Activated CD4-positive, alpha-beta T cell treated with anti-CD3 and anti-CD28 coated beads, Interleukin-10, Interleukin-2, amounts not matched to agents 100 ng/mL and 50 ng/mL, durations not matched to agents 16 hours and 8 hours (primary cell): ENCODE measurements around the gene NUBP2.
"Not testable (repeated sequence)": the region's sequence is repeated elsewhere in the genome, so short reads cannot be mapped to it uniquely, and the experiment has no call there.

Experiments
- DNase-seq: peaks from one replicate; pipeline ENCODE4 v3.0.0-alpha.2; 2020

NUBP2 gene

GRCh38 chr16:1787056-1787321 is 4.2 kb downstream of the NUBP2 start:
- DNase-seq = no peak

DNA sequence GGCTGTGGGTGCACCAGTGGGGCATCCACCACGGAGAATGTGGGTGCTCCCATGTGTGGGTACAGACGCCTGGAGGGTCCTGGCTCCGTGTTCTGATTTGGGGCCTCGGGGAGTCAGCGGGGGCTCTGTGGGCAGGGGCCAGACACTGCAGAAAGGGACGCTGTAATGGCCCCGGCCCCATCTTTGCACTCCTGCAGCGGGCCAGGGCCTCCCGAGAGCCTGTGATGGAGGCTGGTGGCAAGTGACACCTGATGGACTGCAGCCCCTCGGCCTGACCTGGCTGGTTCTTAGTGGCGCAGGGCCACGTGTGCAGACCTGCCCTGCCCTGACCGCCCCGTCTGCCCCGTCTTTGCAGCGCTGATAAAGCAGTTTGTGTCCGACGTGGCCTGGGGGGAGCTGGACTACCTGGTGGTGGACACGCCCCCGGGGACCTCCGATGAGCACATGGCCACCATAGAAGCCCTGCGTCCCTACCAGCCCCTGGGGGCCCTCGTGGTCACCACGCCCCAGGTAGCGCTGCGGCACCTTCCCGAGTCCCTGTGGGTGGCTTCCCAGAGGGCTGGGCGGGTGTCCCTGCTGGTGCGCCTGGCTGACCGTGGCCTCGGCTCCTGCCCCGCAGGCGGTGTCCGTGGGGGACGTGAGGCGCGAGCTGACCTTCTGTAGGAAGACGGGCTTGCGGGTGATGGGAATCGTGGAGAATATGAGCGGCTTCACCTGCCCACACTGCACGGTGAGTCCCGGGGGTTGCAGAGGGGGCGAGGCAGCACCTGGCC is 4.7 kb downstream of the NUBP2 start:
- no peak for DNase-seq

DNA sequence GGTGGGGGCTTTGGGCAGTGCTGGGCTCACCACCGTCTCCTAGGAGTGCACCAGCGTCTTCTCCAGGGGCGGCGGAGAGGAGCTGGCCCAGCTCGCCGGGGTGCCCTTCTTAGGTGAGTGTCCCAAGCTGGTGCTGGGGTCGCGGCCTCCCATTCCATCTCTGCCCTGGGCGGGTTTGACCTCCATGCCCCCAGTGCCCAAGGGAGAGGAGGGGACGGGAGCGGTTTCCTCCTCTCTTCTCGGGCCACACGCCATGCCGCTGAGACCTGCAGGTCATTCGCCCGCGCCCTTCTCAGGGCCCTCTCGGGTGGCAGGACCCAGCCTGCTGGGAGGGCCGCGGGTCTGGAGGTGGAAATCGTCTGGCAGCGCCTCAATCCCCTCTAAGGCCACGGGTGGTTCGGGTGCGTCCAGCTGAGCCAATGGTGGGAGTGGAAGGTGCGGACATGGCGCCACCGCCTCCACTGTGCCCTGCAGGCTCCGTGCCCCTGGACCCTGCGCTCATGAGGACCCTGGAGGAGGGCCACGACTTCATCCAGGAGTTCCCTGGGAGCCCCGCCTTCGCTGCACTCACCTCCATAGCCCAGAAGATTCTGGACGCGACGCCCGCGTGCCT is 5.4 kb downstream of the NUBP2 start:
- no peak for DNase-seq

DNA sequence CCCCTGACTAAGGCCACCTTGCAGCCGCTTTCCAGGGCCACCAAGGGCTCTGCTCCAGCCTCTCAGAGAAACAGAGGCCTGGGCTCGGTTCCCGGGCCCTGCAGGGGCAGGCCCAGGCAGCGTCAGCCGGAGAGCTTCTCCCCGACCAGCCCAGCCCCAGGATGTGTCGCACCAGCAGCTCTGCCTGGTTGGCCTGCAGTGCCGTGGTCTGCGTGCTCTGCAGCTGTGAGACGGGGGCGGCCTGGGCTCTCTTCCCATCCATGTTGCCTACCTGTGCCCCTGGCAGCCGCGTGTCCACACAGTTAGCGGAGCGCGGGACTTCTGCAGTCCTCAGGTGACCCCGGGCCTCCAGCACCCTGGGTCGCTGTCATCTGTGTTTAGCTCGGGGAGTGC is 5.9 kb downstream of the NUBP2 start:
- no peak for DNase-seq

- DNase-seq = no peak
Measured at GRCh38 chr16:1789643-1790045, 6.9 kb downstream of the NUBP2 start.

GRCh38 chr16:1790261-1790610 is 7.5 kb downstream of the NUBP2 start:
- no peak for DNase-seq

GRCh38 chr16:1790611-1791255 is 8.0 kb downstream of the NUBP2 start:
- DNase-seq = no peak

DNA sequence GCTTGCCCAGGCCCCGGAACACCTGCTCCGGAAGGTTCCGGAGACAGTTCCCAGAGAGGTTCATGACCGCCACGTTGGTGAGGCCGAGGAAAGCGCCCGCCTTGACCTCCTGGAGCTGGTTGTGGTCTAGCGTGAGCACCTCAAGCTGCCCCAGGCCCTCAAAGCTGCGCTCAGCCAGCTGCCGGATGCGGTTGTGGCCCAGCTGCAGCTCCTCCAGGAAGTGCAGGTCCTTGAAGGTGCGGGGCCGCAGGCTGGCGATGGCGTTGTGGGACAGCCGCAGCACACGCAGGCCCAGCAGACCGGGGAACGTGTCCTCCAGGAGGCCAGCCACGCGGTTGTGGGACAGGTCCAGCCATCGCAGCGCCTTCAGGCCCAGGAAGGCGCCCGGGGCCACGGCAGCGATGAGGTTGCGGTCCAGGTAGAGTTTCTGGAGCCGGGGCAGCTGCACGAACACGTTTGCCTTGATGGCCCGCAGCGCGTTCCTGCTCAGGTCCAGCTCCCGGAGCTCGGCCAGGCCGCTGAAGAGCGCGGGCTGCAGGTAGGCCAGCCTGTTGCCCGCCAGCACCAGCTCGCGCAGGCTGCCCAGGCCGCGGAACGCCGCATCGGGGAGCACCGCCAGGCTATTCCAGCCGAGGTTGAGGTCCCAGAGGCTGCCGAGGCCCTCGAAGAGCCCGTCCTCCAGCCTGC is 8.6 kb downstream of the NUBP2 start:
- DNase-seq = no peak

DNA sequence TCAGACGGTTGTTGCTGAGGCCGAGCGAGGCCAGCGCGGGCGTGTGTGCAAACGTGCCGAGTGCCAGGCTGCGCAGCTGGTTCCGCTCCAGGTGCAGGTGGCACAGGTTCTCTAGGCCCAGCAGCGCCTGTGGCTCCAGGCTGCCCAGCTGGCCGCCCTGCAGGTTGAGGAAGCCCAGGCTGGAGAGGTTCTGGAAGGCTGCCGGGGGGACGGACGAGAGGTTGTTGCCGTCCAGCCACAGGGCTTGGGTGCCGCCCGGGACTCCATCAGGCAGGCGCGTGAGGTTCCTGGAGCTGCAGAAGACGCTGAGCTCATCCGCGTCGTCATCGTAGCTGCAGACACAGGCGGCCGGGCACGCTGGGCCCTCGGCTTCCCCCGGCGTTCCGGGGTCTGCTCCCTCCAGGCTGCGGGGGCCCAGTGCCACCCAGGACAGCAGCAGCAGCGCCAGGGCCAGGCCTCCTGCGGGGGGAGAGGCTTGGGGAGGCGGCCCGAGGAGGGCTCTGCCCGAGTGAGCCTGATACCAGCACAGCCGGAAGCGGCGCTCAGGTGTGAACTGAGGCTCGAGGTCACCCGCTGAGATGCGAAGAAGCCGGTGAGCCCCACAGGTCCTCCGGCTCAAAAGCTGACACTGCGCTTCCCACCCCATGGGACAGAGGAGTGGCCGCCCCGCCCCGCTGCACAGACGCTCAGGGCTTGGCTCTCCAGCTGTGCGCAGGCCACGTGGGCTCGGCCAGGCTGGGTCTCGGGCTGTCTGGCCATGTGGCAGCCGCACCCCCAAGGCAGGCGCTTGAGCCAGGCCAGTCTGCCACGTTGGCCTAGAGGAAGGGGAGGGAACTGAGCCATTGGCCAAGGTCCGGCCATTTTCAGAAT is 9.4 kb downstream of the NUBP2 start:
- no peak for DNase-seq

DNA sequence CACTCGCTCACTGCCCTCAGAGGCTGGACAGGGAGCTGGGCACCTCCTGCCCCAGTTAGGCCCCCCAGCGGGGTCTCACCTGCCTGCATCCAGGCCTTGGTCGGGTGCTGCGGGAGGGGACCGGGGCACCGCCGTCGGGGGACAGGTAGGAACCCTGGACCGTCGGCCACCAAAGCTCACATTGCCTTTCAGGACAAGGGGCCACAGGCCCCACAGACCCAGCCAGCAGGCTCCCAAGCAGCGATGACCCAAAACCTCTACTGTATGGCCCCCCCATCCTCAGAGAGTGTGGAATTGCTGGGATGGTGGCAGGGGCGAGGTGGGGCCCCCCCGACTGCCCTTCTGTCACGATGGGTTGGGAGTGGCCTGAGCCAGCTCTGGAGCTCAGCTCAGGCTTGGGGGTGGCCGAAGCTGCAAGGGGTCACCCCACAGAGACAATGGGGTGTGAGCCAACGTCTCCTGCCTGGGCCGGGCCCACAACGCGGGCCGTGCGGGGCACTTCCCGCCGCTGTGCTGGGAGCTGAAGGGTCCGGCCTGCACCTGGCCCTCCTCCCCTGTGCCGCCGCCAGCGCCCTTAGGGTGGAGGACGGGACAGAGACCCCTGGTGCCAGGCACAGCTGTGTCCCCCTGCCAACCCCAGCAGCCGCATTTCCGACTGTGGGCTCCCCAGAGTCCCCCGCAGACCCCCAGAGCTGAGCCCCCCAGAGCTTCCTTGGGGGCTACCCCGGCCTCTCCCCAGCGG is 10.2 kb downstream of the NUBP2 start:
- no peak for DNase-seq

- no peak for DNase-seq
Measured at GRCh38 chr16:1793578-1794220, 10.9 kb downstream of the NUBP2 start, which contains the start of gene IGFALS. IGFALS (minus strand) TSS chr16:1793705; CDS start chr16:1793652, 53 bp downstream.

GRCh38 chr16:1794221-1794871 is 11.6 kb downstream of the NUBP2 start:
- no peak for DNase-seq

GRCh38 chr16:1794908-1795666 is 12.3 kb downstream of the NUBP2 start:
- DNase-seq = no peak

GRCh38 chr16:1799263-1799662 is 16.5 kb downstream of the NUBP2 start:
- DNase-seq = not testable (repeated sequence)

DNA sequence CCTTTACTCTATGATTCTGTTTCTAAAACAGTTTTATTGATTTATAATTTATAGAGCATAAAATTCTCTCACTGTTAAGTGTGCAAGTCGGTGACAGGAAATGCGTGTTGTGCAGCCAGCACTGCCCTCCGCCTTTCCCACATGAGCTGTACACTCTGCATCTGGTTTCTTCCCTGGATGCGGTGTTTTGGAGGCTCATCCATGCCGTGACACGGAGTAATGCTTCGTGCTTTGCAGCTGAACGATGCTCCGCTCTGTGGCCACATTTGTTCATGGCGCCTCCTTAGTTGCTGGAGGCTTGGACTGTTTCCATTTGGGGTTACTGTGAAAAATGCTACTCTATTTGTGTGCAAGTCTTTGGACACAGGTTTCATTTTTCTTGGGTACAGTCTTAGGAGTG is 17.9 kb downstream of the NUBP2 start:
- no peak for DNase-seq

DNA sequence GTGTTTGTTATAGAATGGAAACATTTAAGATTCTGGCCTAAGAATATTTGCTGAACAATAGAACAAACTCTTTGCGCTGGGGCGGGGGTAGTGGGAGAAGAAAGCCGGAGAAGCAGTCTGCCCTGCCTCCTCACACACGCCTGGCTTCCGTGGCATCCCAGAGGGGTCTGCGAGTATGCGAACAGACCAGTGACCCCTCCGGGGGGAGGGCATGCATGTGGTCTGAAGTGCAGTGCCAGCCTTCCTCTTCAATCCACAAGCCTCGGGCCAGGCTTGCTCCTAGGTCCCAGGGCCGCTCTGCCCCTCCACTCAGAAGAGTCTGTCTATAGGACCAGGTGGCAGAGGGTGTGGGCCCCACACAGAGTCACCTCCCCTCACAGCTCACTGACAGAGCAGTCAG is 24.9 kb downstream of the NUBP2 start:
- no peak for DNase-seq

- no peak for DNase-seq
Measured at GRCh38 chr16:1808691-1809090, 25.9 kb downstream of the NUBP2 start.

- DNase-seq = no peak
Measured at GRCh38 chr16:1809281-1809801, 26.6 kb downstream of the NUBP2 start.

DNA sequence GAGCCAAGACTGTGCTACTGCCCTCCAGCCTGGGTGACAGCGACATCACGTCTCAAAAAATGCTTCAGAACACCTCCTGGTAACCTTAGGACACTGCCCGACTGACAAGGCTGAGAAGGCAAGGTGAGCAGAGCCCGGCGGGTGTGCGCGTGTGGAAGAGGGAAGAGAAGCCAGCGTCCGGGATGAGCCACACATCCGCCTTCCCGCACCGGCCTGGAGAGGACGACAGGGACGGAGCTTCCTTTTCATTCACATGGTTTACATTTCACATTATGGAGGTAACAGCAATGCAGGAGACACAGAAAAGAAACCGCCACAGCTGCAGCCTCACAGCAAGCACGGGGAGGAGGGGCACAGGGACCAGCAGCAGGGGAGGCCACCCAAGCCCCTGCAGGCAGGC is 27.3 kb downstream of the NUBP2 start:
- DNase-seq = no peak

- DNase-seq = no peak
Measured at GRCh38 chr16:1810536-1810935, 27.8 kb downstream of the NUBP2 start.
